Adrenal gland (tissue), 5 donors: Measurements from ENCODE around the gene TMEM121.

ENCODE experiments used
- POLR2A ChIP-seq, 2 donors: fragments of 450-650 bp; IDR thresholded peaks; one replicate each; pipeline ENCODE4 v1.6.1; 2017; ENCODE audit warnings: antibody characterized with exemption in 2 of 2, mild to moderate bottlenecking in 2 of 2, moderate library complexity in 1 of 2
- TF ChIP-seq, protein P1 (sequence below), 6 experiments: fragments of 450-650 bp in 4 of 6; fragments of 200-600 bp in 2 of 6; sonication (generic) in 1 of 6; IDR thresholded peaks; 1 replicate in 5 of 6; 2 replicates in 1 of 6; pipeline versions ENCODE4 v1.5.1 to v1.8.0; 2016 to 2021; ENCODE audit warnings: antibody characterized with exemption in 6 of 6, mild to moderate bottlenecking in 2 of 6, moderate library complexity in 1 of 6
- donor health status: DM: no; HTN: no; CAD: no.

DNA sequence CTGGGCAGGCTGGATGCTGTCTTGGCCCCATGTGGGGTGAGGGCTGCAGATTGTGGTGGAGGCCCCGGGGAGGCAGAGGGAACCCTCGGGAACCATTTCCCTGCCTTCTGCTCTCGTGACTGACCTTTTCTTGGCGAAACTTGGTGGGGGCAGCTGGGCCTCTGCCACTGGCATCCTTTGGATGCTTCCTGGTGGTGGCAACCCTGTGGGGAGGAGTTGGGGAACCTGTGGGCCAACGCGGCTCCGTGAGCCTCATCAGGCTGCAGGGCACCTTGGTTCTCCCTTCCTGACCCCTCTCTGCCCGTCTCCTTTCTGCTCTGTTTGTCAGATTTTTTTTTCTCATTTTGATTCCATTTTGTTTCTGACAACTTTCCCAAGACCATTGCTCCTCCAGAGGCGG is 14.4 kb downstream of the TMEM121 start:
- TF ChIP-seq, protein P1, sequence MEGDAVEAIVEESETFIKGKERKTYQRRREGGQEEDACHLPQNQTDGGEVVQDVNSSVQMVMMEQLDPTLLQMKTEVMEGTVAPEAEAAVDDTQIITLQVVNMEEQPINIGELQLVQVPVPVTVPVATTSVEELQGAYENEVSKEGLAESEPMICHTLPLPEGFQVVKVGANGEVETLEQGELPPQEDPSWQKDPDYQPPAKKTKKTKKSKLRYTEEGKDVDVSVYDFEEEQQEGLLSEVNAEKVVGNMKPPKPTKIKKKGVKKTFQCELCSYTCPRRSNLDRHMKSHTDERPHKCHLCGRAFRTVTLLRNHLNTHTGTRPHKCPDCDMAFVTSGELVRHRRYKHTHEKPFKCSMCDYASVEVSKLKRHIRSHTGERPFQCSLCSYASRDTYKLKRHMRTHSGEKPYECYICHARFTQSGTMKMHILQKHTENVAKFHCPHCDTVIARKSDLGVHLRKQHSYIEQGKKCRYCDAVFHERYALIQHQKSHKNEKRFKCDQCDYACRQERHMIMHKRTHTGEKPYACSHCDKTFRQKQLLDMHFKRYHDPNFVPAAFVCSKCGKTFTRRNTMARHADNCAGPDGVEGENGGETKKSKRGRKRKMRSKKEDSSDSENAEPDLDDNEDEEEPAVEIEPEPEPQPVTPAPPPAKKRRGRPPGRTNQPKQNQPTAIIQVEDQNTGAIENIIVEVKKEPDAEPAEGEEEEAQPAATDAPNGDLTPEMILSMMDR (IDR thresholded peaks at IDR 0.05) = no peak
- no peak for TF ChIP-seq POLR2A (IDR thresholded peaks at IDR 0.05)
